Right atrium auricular region (tissue), 2 donors: ENCODE measurements around the gene RPLP1. TPM values are rescaled to one million over a fixed set of nuclear protein-coding genes. Genes with fewer than 3 reads are reported as not detected.
A peak's percentile ranks its signal among the peaks of the same experiment; 100 is the strongest.

ENCODE experiments used
- DNase-seq: peaks from one replicate; pipeline ENCODE4 v3.0.0-alpha.2; 2019; ENCODE audit warnings: low spot score
- H3K27ac ChIP-seq, 2 donors: fragments of 200-600 bp; sonication (generic); 1 replicate in 1 of 2; 2 replicates in 1 of 2; pipeline ENCODE4 v1.5.1; 2016 to 2019
- H3K27me3 ChIP-seq, 2 donors: fragments of 200-600 bp; sonication (generic); one replicate each; pipeline versions ENCODE4 v1.5.1 to v1.6.0; 2017 to 2019
- H3K36me3 ChIP-seq: fragments of 200-600 bp; sonication (generic); one replicate; pipeline ENCODE4 v1.5.1; 2016
- H3K4me1 ChIP-seq, 2 donors: fragments of 200-600 bp; sonication (generic); one replicate each; pipeline versions ENCODE4 v1.5.1 to v1.6.0; 2017 to 2019
- H3K4me3 ChIP-seq, 2 donors: fragments of 200-600 bp; sonication (generic); 1 replicate in 1 of 2; 2 replicates in 1 of 2; pipeline ENCODE4 v1.5.1; 2017 to 2019; ENCODE audit warnings: mild to moderate bottlenecking in 1 of 2, moderate library complexity in 1 of 2
- H3K9me3 ChIP-seq, 2 donors: fragments of 200-600 bp; sonication (generic); one replicate each; pipeline ENCODE4 v1.5.1; 2019
- CTCF ChIP-seq, 2 donors: fragments of 200-600 bp; sonication (generic); IDR thresholded peaks; one replicate each; pipeline ENCODE4 v1.5.1; 2019; ENCODE audit warnings: antibody characterized with exemption in 2 of 2
- total RNA-seq, 2 donors: library from RNA; depleted of rRNA; stranded (reverse); fragments of >200 nt; gene quantifications; one replicate each; pipeline ENCODE4 v1.1.0, GENCODE V29; 2016

Gene RPLP1
- total RNA-seq, 2 donors from 2014 or later: 560 to 705 TPM

GRCh38 chr15:69410248-69410874, 42.3 kb upstream of the RPLP1 start:
- peak in 1 of 2 donors; percentile 24 for TF ChIP-seq CTCF (IDR thresholded peaks at IDR 0.05)
- Histone ChIP-seq H3K4me3 (no peak overlapping the region), H3K9me3 (no peaks in the 10 kb centered on the region), H3K36me3 (no peaks in the 10 kb centered on the region), H3K4me1 (peaks cover 0 to 13% of the 10 kb centered on the region in 2 donors), H3K27me3 (no peaks in the 10 kb centered on the region), H3K27ac (no peak overlapping the region)
- no peak for DNase-seq

GRCh38 chr15:69412274-69412673, 40.3 kb upstream of the RPLP1 start:
- TF ChIP-seq CTCF (IDR thresholded peaks at IDR 0.05): no peak
- H3K9me3 ChIP-seq: no peaks in the 10 kb centered on the region
- H3K27ac ChIP-seq: no peak overlapping the region
- H3K4me1 ChIP-seq: peaks cover 0 to 14% of the 10 kb centered on the region in 2 donors
- DNase-seq: no peak
- no peaks in the 10 kb centered on the region for H3K36me3 ChIP-seq
- H3K4me3 ChIP-seq: no peak overlapping the region
- no peaks in the 10 kb centered on the region for H3K27me3 ChIP-seq

- TF ChIP-seq CTCF (IDR thresholded peaks at IDR 0.05): no peak
- no peaks in the 10 kb centered on the region for H3K36me3 ChIP-seq
- H3K4me3 ChIP-seq: no peak overlapping the region
- H3K9me3 ChIP-seq: no peaks in the 10 kb centered on the region
- H3K27ac ChIP-seq: no peak overlapping the region
- DNase-seq: no peak
- H3K4me1 ChIP-seq: peaks cover 0 to 14% of the 10 kb centered on the region in 2 donors
- H3K27me3 ChIP-seq: no peaks in the 10 kb centered on the region
Measured at GRCh38 chr15:69412701-69413100, 39.9 kb upstream of the RPLP1 start.

GRCh38 chr15:69413822-69414700, 38.6 kb upstream of the RPLP1 start, which contains the start of gene KIF23:
TSS of gene KIF23 (plus strand) at chr15:69414349. CDS start at chr15:69414466, 117 bp downstream.
- Histone ChIP-seq H3K9me3 (no peaks in the 10 kb centered on the region), H3K4me1 (peaks cover 0 to 14% of the 10 kb centered on the region in 2 donors), H3K27ac (peak within 1 kb of the TSS in 1 of 2 donors; percentile 56), H3K36me3 (no peaks in the 10 kb centered on the region), H3K4me3 (peak within 1 kb of the TSS; percentile 52 to 90), H3K27me3 (no peaks in the 10 kb centered on the region)
- peak; percentile 80 for DNase-seq
- no peak for TF ChIP-seq CTCF (IDR thresholded peaks at IDR 0.05)

- no peak for TF ChIP-seq CTCF (IDR thresholded peaks at IDR 0.05)
- DNase-seq: peak; percentile 63
- H3K4me1 ChIP-seq: peaks cover 0 to 14% of the 10 kb centered on the region in 2 donors
- H3K27me3 ChIP-seq: no peaks in the 10 kb centered on the region
- H3K9me3 ChIP-seq: no peaks in the 10 kb centered on the region
- H3K27ac ChIP-seq: peak overlapping the region in 1 of 2 donors; percentile 56
- no peaks in the 10 kb centered on the region for H3K36me3 ChIP-seq
- H3K4me3 ChIP-seq: peak overlapping the region; percentile 52 to 90
Measured at GRCh38 chr15:69414701-69415167, 37.9 kb upstream of the RPLP1 start.
